ENCODE measurements around the gene CRISP2.
"Not testable (repeated sequence)": the region's sequence is repeated elsewhere in the genome, so short reads cannot be mapped to it uniquely, and the experiment has no call there.

Gene CRISP2

GRCh38 chr6:49713346-49713745 is at the start of gene CRISP2:
Gene CRISP2, minus strand, starts transcription at chr6:49713543. Its CDS starts 4,347 bp downstream, at chr6:49709196.
- FAIRE-seq, result no peak
- no peak for DNase-seq (ENCODE audit: insufficient read length, low spot score)

DNA sequence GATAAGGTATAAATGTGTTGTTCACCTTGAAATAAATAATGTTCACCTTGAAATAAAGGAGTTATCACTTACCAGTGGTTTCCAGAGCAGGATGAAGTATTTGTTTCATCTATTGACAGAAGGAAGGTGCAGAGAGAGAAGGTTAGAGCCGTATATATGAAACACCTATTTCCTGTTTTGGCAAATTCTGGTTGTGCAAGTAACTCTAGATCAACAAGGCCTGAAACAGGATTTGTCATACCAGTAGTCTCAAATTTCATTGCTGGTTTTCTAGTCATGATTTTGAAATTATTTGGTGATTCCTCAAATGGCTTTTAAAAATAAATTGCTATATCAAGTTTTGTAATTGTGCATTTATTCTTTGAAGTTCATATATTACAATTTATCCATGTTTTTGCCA is 30.9 kb upstream of the CRISP2 start, which contains the start of gene CRISP3:
Gene CRISP3 (minus strand): TSS at position 130 of the 400 bp plus-strand sequence. CDS start 21 bp downstream, at position 109.
- no peak for DNase-seq (ENCODE audit: insufficient read length, low spot score)
- no peak for FAIRE-seq

DNA sequence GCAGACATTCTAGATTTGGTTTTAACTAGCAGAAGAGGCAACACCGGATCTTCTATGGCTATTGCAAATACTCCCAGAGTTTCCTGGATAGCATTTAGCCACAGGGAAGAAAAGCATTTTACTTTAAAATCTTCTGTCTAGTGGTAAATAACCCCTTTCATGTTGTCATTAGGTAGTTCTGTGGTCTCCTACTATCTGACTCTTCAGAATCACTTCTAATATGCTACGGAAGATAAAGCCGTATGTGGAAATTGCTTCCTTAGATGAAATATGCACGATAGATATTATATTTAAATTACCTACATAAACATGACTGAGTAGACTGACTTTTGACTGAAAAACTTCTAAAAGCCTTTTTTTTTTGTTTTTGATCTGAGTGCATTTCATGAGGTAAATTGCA is 30.1 kb upstream of the CRISP2 start:
- DNase-seq (ENCODE audit: insufficient read length, low spot score) (no peak), FAIRE-seq (no peak)

DNA sequence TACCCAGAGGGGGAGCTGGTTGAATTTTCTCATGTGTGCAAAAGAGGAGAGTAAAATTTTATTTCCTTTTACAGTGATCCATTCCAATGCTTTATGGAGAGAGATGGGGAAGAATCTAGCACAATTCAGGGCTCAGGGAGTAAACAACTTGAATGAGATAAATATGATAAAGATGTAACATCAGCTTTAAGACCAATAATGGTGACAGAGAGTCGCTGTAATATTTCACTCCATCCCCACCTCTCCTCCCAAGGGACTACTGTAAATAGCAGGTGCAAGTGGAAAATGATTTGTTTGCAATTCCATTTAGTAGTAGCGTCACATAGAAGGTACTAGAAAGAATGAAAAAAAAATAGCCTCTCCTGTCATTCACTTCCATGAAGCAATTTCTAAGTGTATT is 26.1 kb upstream of the CRISP2 start:
- no peak for DNase-seq (ENCODE audit: insufficient read length, low spot score)
- FAIRE-seq, result no peak

DNA sequence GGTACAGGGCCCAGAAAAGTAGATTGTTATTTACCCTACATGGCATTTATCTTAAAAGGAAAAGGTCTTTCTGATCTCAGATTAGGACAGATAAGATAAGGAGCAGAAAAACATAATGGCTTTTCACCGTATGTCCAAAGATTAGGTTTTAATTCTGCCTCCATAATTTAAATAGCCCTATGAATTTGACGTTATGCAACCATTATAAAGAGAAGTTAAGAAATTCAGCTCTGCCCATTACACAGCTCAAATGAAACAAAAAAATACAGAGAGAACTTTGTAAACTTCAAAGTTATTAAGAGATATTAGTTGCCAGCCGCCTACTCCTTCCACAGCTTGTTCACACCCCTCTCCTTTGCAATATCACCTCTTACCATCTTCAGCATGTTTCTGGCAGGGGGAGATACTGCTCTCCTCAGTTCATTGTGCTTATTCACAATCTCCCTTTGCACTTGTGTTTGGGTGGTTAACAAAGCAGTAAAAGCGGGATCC is 22.7 kb upstream of the CRISP2 start:
- FAIRE-seq, result no peak
- no peak for DNase-seq (ENCODE audit: insufficient read length, low spot score)

GRCh38 chr6:49733680-49734079 is 20.3 kb upstream of the CRISP2 start:
- no peak for FAIRE-seq
- no peak for DNase-seq (ENCODE audit: insufficient read length, low spot score)

DNA sequence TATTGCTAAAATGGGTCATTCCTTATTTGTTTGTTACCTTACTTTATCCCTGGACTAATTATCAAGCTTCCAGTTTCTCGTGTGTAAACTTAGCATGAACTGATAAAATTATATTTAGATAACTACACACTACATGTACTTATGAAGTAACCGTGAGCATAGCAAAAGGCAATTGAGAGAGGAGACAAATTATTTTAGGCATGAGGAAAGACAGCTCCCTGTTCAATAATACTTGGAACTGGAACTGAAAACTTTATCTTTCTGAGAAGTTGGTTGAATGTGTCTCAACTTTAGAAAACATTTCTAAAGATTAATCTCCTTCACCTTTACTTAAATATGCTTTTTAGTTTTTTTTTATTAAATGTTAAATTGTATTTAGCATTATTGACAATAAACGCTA is 19.4 kb upstream of the CRISP2 start:
- no peak for FAIRE-seq
- no peak for DNase-seq (ENCODE audit: insufficient read length, low spot score)

DNA sequence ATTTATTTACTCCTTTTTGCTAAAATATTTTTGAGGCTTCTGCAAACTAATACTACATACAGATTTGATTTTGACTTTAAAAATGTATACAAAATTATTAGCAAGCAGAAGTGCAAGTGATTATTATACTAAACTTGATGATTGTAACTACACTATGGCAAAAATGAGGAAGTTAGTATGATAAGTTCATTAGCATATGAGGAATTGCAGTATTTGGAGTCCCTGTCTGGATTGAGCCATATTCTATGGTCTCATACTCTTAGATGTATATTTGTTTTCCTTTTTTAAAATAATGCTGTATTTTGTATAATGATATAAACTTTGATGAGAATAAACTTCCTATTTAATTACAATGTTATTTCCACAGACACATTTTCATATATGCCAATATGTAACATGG is 16.9 kb upstream of the CRISP2 start:
- DNase-seq (ENCODE audit: insufficient read length, low spot score), result no peak
- no peak for FAIRE-seq

- not testable (repeated sequence) for DNase-seq (ENCODE audit: insufficient read length, low spot score); FAIRE-seq
Observed at GRCh38 chr6:49723917-49724316, 10.6 kb upstream of the CRISP2 start.

GRCh38 chr6:49721297-49721696 is 8.0 kb upstream of the CRISP2 start:
- FAIRE-seq, result no peak
- DNase-seq (ENCODE audit: insufficient read length, low spot score), result no peak

GRCh38 chr6:49720372-49720771 is 7.0 kb upstream of the CRISP2 start:
- FAIRE-seq (no peak), DNase-seq (ENCODE audit: insufficient read length, low spot score) (no peak)

GRCh38 chr6:49698478-49698877 is 14.9 kb downstream of the CRISP2 start:
- DNase-seq (ENCODE audit: insufficient read length, low spot score), result no peak
- no peak for FAIRE-seq

- FAIRE-seq (no peak), DNase-seq (ENCODE audit: insufficient read length, low spot score) (no peak)
Observed at GRCh38 chr6:49693512-49693911, 19.8 kb downstream of the CRISP2 start.

DNA sequence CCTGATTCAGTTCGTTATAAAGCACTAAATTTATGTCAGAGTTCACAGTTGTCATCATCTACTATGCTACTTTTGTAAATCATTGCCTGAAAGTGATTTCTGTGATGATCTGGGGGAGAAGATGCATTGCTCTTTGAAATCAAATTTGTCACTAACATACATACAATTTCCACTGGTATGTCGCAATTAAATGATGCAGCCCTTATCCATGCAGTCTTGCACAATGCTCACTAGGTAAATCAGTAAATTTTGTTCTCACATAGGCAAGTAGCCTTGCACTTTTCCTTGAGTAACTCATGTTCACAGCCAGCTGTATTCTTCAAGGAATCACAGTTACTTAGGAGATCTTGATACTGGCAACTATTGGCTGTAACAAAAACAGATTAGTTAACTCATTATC is 20.8 kb downstream of the CRISP2 start:
- no peak for FAIRE-seq
- no peak for DNase-seq (ENCODE audit: insufficient read length, low spot score)

DNA sequence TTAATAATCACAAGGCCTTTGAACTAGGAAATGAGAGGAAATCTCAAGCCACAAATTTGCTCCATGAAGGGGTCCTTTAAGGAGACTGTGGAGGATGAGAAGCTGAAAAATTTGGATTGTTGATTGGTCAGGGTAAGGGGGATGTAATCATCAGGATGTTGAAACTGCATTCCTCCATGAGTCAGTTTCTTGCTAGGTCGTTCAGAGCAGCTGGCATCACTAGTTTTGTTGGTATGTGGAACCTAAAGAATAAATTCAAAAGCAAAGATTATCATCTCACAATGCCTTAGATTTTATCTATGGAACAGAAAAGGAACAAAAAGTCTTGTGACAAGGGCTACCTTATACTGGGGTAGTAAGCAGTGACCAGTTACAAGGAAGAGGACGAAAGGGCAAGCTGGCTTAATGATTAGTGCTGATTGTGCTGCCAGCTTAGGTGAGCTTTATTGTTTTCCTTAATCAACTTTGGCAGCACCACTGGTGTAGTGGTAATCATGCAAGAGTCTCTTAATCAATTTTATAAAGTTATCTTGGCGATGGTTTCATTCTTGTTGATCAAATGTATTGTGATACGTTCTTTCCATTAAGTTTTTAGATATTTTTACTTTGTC is 36.6 kb downstream of the CRISP2 start:
- peak; percentile 23 for DNase-seq (ENCODE audit: insufficient read length, low spot score)
- FAIRE-seq, result peak; percentile 75

GRCh38 chr6:49675816-49676215 is 37.5 kb downstream of the CRISP2 start:
- DNase-seq (ENCODE audit: insufficient read length, low spot score), result no peak
- FAIRE-seq, result no peak

DNA sequence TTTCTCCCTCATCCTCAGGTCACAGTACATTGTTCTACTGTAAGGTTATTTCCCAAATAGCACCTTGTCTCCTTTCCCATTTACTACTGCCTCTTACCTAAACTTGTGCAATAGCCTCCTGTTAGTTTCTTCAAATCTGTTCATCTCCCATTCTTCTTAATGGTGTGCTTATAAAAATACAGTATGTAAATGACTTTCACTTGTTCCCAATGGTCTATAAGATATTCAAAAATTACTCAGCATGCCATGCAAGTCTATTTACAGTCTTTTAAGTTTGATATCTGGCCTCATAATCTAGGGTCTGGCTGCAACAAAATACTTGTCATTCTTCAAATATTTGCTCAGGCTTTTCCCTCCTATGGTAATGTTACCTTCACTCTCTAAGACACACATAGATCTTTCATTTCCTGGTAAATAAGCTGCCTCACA is 45.2 kb downstream of the CRISP2 start:
- FAIRE-seq, result no peak
- DNase-seq (ENCODE audit: insufficient read length, low spot score), result peak; percentile 7

GRCh38 chr6:49666930-49667757 is 46.2 kb downstream of the CRISP2 start:
- DNase-seq (ENCODE audit: insufficient read length, low spot score), result no peak
- peak; percentile 13 for FAIRE-seq

DNA sequence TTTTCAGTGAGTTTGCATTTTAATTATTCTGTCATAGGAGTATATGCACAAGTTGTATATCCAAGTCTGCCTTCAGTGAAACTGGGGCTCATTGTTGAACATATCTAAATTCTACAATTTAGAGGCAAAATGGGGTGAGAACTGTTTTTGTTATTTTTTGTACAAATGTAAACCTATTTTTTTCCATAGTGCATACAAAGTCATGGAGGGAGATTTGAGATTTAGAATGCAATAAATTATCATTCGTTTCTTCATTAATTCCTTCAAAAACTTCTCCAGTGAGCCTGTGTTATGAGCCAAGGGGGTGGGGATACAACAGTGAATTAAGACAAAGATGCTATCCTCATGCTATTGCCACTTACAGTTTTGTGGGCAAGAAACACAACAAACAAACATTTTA is 46.9 kb downstream of the CRISP2 start:
- no peak for FAIRE-seq
- DNase-seq (ENCODE audit: insufficient read length, low spot score), result no peak

DNA sequence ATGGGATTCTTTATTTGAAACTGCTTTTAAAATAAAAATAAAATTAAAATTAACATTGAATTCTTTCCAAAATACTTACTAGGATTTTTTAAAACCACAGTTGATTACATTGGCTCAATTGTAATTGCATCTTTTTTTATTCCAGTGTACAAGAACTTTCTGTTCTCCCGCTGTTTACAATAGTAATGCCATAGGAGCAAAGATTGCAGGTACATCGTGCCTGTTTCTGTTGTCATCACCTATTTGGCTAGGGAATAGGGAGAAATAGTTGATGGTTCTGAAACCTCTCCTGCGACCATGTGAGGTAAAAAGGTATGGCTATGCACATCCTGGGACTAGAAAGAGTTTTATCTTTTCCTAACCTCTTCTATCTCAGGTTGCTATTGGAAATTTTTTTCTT is 48.5 kb downstream of the CRISP2 start:
- DNase-seq (ENCODE audit: insufficient read length, low spot score) (no peak), FAIRE-seq (no peak)

DNA sequence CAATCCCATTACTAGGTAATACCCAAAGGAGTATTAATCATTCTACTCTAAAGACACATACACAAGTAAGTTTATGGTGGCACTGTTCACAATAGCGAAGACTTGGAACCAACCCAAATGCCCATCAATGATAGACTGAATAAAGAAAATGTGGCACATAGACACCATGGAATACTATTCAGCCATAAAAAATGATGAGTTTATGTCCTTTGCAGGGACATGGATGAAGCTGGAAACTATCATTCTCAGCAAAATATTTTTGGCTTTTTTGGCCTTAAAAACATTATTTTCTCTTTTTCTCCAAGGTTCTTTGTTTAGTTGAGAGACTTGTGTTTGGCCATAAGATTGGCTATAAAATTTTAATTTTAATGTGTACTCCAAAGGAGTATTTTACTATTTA is 49.3 kb downstream of the CRISP2 start:
- DNase-seq (ENCODE audit: insufficient read length, low spot score); FAIRE-seq: not testable (repeated sequence)

DNA sequence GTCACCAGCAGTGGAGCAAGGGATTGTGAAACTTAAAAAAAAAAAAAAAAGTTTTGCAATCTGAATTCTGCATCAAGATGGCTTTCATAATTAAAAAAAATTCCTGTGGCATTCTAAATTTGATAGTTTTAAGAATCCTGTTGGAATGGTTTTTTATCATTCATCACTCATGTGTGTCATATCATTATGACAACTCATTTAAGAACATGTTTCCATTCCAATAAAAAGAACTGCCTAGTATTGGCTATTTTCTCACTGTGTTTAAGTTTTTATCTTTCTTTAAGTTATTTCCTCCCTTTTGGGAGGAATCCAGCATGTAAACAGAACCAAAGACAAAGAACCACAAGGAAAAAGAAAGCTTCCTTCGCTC is 50.5 kb downstream of the CRISP2 start:
- DNase-seq (ENCODE audit: insufficient read length, low spot score), result no peak
- no peak for FAIRE-seq
